GM18508 (cell line): ENCODE data around the gene FOSB.
"Not testable (repeated sequence)": the region's sequence is repeated elsewhere in the genome, so short reads cannot be mapped to it uniquely, and the experiment has no call there.

Source experiments
- ATAC-seq: cut with Tn5 transposase; IDR thresholded peaks from one replicate; pipeline ENCODE4 v1.9.1; 2021; ENCODE audit warnings: moderate number of reproducible peaks; ENCODE audit not compliant: insufficient read depth, unreplicated experiment

Gene FOSB

DNA sequence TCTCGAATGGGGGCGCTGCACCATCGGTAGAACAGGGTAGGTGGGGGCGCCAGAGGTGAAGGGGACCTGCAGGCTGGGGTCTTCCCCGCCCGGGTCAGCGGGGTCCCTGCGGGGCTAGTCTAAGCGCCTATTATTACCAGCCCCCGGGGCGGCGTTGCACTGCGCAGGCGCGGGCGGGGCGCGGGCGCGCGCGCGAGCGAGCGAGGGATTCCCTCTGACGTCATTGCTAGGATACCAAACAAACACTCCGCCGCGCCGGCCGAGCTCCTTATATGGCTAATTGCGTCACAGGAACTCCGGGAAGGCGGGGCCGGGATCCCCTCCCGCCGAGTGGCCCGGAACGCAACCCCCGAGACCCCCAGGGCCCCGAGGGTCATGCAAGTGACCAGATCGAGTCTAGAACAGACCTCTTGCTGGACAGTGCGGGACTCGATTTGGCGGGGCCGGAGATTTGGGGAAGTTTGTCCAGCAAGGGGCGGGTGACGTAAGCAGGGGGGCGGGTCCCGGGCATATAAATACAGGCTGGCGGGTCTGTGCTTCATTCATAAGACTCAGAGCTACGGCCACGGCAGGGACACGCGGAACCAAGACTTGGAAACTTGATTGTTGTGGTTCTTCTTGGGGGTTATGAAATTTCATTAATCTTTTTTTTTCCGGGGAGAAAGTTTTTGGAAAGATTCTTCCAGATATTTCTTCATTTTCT is at the start of gene FOSB:
TSS of gene FOSB (plus strand) at position 541 of the 703 bp plus-strand sequence. CDS start 591 bp downstream, outside the sequence.
- no peak for ATAC-seq

DNA sequence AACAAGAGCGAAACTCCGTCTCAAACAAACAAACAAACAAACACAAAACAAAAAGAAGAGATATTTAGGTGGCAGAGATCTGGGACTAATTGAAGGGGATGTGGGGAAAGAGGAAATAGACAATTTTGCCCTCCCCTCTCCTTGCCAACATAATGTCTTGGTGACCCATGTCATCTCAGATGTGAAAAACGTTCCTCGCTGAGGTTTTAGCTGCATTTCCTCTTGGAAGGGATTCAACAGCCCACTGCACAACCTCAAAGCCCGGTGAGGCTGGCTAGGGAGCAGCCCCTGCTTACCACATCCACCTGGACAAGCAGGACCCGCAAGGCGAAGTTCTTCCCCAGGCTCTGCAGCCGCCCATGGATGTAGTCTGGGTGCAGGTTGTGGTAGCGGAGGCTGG is 49.0 kb upstream of the FOSB start:
- ATAC-seq: no peak

DNA sequence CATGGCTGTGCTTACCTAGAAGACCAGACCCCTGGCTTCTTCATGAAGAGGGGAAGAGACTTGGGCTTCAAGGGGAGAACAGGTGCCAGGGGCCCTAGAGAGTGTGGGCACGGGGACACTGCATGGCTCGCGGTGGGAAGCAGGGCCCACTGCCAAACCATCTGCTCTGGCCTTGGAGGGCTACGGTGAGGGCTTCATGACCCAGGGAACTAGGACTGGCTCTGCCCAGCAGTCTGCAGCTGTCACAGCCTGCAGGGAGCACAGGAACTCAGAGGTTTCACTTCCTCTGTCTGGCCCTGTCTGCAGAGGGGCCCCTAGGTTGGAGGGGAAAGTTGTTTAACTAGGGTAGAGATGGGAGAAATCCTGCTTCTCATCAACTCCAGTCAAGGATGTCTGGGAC is 48.4 kb upstream of the FOSB start:
- no peak for ATAC-seq

DNA sequence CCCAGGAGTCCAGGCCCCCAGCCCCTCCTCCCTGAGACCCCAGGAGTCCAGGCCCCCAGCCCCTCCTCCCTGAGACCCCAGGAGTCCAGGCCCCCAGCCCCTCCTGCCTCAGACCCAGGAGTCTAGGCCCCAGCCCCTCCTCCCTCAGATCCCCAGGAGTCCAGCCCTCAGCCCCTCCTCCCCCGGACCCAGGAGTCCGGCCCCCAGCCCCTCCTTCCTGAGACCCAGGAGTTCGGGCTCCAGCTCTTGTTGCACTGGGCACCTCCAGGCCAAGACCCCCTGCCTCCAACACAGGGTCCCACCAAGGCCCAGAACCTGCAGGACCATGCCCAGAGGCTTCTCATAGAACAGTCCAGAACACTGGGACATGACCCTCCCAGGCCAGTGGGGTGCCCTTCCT is 47.9 kb upstream of the FOSB start:
- no peak for ATAC-seq

DNA sequence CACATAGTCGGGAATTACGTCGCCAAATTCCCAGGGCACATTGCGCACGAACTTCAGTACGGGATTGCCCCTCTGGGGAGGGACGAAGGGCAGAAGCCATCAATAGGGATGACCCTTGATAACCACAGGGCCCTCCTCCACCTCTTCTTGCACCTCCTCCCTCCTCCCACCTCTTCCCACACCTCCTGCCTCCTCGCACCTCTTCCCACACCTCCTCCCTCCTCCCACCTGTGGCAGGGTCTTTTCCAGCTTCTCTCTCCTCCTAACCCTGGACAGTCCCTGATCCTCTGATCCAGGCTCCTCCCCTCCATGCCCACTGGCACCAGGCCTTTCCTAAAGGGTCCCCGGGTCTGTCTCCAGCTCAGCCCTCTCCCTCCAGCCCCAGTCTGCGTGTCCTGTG is 47.4 kb upstream of the FOSB start:
- ATAC-seq: no peak

DNA sequence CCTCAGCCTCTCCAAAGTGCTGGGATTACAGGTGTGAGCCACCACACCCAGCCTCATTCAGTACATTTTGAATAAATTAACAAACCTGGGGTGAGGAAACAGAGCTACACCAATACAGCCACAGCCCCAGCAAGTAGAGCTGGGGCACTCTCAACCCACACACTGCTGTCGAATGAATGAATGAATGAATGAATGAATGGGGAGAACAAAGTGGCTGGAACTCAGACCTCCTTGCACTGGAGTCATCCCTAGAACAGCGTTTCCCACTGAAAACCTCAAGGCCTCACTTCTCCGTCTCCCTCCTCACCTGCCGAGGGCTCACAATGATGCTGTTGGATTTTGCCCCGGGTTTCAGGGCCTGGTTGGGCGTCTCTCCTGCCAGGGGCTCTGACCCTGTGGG is 46.9 kb upstream of the FOSB start:
- ATAC-seq: no peak

DNA sequence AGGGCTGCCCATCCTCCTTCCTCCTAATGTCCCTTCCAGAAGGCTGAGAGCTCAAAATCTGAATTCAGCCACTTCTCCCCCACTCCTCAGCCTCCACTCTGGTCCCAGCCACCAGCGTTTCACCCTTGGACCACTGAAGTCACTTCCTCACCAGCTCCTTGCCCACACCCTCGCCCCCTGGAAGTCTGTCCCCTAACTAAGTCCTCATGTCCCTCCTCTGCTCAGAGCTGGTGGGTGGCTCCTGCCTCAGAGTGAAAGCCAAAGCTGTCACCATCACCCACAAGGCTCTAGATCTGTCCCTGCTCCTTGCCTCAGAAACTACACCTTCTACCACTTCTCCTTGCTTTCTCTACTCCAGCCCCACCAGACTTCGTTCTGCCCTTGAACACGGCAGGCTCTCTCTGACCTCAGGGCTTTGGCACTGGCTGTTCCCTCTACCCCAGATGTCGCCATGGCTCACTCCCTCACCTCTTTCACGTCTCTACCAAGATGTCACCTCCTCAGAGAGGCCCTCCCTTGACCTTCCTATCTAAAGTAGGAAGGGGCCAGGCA is 45.8 kb upstream of the FOSB start:
- no peak for ATAC-seq

DNA sequence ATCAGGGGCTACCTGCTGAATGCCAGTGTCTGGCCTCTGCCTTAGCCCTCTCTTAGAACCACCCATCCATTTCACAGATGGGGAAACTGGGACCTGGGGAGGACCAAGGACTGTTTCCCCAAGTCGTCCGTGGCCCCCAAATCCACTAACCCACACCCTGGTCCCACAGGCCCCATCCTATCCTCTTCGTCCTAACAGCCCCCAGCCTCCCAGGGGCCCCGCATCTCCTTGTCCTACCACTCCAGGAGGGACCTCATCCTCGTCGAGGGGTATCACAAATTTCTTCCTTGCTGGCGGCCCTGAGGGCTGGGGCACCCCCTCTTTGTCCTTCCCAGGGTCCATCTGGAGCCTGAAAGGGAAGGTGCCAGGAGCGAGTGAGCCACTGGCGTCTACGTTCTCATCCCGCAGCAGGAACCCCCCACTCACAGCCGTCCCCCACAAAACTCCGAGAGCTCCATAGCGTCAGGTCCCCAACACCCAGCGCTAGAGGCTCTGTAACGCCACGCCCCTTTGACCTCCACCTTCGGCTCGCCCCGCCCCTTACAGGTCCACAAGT is 44.7 kb upstream of the FOSB start:
- ATAC-seq: no peak

DNA sequence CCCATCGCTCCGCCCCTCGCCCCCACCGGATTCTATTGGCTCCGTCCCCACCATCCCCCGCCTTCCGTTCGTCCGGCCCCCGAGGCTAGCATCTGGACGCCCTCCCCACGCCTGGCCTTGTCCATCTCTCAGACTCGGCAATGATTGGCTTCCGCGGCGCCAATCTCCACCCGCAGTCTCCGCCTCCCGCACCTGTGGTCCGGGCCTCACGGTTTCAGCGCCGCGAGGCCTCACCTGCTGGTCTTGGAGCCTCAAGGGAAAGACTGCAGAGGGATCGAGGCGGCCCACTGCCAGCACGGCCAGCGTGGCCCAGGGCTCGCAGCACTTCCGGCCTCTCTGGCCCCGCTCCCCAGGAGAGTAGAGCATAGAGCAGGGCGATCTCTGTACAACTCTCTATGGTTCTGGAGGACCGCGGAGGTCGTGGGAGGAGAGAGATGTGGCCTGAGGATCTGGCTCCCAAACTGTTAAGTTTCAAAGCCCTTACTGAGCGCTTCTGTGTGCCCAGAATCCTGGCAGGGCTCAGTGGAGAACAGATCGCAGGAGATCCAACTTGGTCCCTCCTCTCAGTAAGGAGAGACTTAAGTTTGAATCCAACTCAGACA is 44.1 kb upstream of the FOSB start, which contains the start of gene ERCC1:
TSS of gene ERCC1 (minus strand) at position 329 of the 602 bp plus-strand sequence. CDS start 543 bp downstream, outside the sequence.
- ATAC-seq: peak; percentile 35

DNA sequence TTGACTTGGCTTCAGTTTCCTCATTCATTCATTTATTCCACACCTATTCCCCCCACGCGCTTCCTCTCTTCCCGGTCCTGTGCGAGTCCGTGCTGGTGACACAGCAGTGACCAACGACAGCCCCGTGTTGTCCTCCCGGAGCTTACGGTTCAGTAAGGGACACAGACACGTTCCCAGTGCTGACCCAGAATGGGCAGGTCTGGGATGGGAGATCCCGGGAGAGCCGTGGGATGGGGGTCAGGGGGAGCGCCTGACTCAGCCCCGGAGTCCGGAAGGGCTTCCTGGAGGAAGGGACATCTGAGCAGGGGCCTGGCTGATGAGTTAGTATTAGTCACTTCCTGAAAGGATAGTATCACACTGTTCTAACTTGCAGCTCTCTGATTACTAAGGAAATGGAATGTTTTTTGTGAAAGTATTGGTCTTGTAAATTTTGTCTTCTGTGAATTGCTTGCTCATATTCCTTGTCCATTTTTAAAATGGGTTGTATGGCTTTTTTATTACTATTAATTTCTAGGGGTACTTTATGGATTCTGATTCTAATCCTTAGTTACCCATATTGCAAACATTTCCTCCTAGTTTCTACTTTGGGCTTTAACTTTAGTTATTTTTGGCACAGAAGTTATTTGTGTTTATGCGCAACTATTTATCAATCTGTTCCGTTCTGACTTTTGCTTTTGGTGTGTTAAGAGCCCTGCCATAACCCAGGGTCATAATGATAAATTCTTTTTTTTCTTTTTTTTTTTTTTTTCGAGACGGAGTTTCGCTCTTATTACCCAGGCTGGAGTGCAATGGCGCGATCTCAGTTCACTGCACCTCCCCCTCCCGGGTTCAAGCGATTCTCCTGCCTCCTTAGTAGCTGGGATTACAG is 43.4 kb upstream of the FOSB start:
- no peak for ATAC-seq

DNA sequence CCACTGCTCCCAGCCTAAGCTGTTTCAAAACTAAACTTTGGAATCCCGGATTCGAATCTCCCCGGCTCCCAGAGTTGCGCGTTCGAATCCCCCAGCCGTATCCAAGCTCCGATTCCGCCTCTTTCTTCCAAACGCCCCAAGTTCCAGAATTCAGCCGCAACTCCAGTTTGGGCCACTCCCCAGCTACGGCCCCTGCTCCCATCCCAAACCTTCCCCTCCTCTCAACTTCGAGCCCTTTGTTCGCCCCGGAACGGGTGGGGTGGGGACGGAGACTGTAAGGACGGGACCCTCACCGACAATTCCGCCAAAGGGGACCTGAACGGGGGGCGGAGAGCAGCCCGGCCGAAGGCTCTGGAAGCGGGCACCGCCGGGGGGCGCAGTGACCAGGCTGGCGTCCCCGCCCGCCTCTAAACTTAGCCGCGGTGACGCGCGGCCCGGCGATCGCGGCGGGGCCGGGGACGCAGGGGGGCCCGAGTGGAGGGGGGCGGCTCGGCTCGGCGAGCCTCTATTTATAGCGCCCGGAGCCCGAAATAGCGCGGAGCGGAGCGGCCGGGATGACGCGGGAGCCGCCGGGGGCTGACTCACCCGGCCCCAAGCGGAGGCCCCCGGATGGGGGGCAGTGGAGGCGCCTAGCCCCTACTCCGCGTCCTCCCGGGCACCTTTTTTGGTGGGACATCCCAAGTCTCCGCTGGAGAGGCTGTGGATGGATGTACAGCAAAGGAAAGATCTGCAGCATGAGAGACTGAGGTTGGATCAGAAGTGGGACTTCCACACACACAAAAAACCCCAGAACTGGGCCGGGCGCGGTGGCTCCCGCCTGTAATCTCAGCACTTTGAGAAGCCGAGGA is 39.2 kb upstream of the FOSB start:
- ATAC-seq: no peak

DNA sequence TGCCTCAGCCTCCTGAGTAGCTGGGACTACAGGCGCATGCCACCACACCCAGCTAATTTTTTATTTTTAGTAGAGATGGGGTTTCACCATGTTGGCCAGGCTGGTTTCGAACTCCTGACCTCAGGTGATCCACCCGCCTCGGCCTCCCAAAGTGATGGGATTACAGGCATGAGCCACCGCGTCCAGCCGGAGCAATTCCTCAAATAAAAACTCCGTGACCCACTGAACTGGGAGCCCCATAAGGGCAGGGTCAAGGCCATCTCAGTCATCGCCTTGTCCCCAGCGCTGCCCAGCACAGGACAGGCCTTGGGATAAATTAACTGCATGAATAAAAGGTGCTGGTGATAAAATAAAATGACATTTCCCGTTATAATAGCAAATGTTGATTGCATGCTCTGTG is 37.9 kb upstream of the FOSB start:
- not testable (repeated sequence) for ATAC-seq

DNA sequence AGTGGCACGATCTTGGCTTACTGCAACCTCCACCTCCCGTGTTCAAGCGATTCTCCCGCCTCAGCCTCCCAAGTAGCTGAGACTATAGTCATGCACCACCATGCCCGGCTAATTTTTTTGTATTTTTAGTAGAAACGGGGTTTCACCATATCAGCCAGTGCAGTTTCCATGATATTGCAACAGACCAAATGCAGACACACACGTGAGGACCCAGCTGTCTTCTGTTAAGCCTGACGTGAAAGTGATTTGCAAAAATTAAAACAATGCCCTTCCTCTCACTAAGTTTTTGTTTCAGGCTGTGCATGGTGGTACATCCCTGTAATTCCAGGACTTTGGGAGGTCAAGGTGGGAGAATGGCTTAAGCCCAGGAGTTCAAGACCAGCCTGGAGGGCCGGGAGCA is 36.8 kb upstream of the FOSB start:
- ATAC-seq: not testable (repeated sequence)

DNA sequence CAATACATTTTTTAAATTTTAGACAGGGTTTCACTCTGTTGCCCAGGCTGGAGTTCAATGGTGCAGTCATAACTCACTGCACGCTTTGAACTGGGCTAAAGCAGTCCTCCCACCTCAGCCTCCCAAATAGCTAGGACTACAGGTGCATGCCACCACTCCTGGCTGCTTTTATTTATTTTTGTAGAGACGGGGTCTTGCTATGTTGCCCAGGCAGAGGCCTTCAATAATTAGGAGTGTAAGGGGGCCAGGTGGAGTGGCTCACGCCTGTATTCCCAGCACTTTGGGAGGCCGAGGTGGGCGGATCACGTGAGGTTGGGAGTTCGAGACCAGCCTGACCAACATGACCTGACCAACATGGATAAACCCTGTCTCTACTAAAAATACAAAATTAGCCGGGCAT is 35.3 kb upstream of the FOSB start:
- ATAC-seq: not testable (repeated sequence)

DNA sequence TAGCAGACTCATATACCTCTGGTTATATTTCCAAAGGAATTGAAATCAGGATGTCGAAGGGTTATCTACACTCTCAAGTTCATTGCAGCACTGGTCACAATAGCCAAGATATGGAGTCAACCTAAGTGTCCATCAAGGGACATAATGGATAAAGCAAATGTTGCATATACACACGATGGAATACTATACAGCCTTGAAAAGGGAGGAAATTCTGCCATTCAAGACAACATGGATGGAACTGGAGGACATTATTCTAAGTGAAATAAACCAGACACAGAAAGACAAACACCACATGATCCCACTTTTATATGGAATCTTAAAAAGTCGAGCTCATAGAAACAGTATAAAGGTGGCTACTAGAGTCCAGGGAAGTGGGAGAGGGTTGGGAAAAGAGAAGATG is 30.5 kb upstream of the FOSB start:
- no peak for ATAC-seq

DNA sequence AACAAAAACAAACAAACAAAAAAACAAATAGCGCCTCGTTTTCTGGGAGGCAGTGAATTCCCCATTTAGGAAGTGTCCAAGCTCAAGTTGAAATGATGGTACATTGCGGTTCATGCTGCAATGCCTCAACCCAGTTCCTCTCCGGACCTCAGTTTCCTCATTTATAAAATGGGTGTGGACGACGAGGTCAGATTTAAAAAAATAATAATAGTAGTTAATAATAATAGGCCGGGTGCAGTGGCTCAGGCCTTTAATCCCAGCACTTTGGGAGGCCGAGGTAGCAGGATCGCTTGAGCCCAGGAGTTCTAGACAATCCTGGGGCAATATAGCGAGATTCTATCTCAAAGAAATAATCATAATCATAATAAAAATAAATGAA is 28.6 kb upstream of the FOSB start:
- no peak for ATAC-seq

DNA sequence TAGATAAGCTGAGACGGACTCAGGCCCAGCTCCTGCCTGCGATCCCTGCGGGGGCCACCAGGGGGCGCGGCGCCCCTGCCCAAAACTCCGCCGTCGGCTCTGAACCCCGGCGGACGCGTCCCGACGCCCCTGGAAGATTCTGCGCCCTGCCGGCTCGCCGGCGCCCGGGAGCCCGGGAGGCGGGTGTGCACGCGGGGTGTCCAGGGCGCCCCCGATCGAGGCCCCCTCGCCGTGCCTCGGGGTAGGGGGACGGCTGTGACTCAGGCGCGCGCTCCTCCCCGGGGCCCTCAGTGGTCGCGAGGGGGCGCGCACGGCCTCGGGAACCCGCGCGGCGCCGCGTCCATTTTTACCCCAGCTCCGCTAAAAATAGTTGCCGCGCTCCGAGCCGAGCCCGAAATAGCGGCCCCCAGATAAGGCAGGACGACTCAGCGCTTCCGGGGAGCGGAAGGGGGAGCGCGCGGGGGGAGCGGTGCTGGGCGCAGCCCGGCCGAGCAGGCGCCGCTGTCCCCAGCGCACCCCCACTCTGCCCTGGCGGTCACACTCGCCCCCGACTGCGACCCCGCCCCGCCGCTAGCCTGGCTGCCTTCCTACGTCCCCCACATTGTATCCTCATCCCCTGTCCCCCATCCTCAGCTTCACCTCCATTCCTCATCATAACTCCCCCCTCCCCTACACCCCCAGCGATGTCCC is 28.1 kb upstream of the FOSB start:
- no peak for ATAC-seq

DNA sequence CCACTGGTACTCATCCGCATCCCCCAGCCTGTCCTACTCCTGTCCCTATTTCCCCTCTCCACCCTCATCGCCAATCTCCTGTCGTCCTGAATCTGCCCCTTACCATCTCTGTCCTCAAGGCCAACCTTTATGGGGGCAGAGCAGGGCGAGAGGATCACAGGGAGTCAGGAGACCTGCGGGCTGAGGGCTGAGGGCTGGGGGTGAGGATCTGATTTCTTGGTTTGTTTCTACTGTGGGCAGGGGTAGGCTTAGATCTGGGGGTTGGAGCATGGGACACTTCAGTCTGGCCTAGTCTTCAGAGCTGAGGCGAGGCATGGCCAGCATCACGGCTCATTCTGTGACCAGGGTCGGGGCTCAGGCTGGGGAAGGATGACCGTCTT is 27.5 kb upstream of the FOSB start:
- no peak for ATAC-seq
